HL-60/S4 (cell line): ENCODE results near the gene DNASE1.

Experiments used
- in situ Hi-C: fragments of 300-500 bp; cut with MboI; formaldehyde crosslinking; loops from 2 replicates; pipeline ENCODE4 v1.14.3; 2022; ENCODE audit warnings: low sequenced_read_pairs

DNASE1 gene

DNA sequence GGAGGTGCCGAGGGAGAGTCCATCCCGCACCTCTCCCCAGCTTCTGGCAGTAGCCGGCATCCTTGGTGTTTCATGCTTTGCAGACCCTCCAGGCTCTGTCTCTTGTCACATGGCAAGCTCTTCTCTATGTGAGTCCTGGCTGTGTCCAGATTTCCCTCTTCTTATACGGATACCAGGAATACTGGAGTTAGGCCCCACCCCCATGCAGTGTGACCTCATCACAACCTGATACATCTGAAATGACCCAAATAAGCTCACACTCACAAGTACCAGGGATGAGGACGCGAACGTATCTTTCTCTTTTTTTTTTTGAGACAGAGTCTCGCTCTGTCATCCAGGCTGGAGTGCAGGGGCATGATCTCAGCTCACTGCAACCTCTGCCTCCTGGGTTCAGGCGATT is 39.6 kb downstream of the DNASE1 start:
- in situ Hi-C loops = no loop called here

- in situ Hi-C loops = no loop called here
Observed at GRCh38 chr16:3695610-3696369, 41.3 kb downstream of the DNASE1 start.

DNA sequence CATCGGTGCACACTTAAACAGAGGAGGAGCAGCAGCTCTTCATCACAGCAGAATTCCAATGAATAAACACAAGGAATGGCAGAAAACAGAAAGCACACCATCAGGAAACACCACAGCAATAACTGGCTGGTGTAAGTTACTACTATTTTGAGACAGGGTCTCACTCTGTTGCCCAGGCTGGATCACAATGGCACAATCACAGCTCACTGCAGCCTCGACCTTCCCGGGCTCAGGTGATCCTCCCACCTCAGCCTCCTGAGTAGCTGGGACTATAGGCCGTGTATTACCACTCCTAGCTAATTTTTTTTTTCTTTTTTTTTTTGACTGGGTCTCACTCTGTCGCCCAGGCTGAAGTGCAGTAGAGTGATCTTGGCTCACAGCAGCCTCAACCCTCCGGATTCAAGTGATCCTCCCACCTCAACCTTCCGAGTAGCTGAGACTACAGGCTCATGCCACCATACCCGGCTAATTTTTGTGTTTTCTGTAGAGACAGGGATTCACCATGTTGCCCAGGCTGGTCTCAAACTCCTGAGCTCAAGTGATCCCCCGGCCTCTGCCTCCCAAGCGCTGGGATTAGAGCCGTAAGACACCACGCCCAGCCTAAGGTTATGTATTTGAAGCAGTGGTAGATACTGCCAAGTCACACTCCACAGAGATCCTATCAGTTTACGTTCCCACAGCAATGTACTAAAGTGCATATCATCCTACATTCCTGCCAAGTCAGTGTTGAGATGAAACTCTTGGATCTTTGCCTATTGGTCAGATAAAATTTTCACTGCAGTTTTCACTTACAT is 42.1 kb downstream of the DNASE1 start:
- in situ Hi-C loops = no loop called here

- in situ Hi-C loops = no loop called here
Observed at GRCh38 chr16:3698941-3699340, 44.5 kb downstream of the DNASE1 start.

DNA sequence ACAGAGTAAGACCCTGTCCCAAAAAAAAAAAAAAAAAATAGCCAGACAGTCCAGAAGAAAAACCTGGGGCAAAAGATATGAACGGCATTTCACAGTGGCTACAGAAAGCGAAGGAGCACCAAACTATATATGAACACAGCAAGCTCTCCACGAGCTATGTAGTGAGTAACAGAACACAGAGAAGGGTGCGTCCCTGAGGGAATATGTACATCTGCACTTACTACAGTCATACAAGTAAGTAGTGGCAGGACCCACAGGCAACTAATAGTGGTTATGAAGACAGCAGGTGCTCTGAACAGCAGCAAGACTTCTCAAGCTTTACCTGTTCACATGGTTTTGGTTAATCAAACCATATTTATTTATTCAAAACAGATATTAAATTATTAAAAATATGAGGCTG is 47.0 kb downstream of the DNASE1 start:
- in situ Hi-C loops = no loop called here

GRCh38 chr16:3702082-3702481 is 47.6 kb downstream of the DNASE1 start:
- in situ Hi-C loops = no loop called here

DNA sequence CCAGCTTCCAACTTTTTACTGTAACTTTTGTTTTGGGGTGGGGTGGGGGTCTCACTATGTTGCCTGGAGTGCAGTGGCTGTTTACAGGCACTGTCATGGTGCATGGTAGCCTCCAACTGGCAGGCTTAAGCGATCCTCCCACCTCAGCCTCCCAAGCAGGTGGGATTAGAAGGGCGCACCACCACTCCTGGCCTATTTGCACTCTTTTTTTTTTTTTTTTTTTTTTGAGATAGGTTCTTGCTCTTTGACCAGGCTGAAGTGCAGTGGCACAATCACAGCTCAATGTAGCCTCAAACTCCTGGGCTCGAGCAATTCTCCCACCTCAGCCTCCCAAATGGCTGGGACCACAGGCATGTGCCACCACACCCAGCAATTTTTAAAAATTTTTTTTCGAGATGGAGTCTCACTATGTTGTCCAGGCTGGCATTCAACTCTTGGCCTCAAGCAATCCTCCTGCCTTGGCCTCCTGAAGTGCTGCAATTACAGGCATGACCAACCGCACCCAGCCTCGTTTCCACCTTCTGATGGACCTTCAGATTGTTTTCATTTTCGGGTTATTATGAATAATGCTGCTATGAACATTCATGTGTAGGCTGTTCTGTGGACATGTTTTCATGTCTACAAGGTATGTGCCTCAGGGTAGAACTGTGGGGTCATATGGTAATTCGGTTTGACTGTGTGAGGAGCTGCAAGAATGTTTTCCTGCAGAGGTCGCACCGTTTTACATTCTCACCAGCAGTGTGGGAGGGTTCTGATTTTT is 51.9 kb downstream of the DNASE1 start:
- in situ Hi-C loops = no loop called here
